HUES6 (cell line): ENCODE measurements around the gene RHBDL2.

ENCODE experiments used
- H3K27ac ChIP-seq: 2 replicates; pipeline ENCODE4 v1.7.0; 2013; ENCODE audit warnings: low read depth, mild to moderate bottlenecking, low read length, inconsistent platforms
- H3K27me3 ChIP-seq: 2 replicates; pipeline ENCODE4 v1.6.1; 2013; ENCODE audit warnings: low read length; ENCODE audit not compliant: control insufficient read depth, insufficient read depth
- H3K36me3 ChIP-seq: 2 replicates; pipeline ENCODE4 v1.6.1; 2013; ENCODE audit warnings: low read length; ENCODE audit not compliant: control insufficient read depth, insufficient read depth
- H3K4me1 ChIP-seq: 2 replicates; pipeline ENCODE4 v1.6.1; 2013; ENCODE audit warnings: low read length; ENCODE audit not compliant: control insufficient read depth, insufficient read depth
- H3K4me3 ChIP-seq: 2 replicates; pipeline ENCODE4 v1.5.1; 2013; ENCODE audit warnings: low read depth, low read length
- H3K9ac ChIP-seq: one replicate; pipeline ENCODE4 v1.6.1; 2013; ENCODE audit warnings: mild to moderate bottlenecking, low read length
- H3K9me3 ChIP-seq: 2 replicates; pipeline ENCODE4 v1.6.1; 2013; ENCODE audit warnings: low read depth, low read length; ENCODE audit not compliant: control insufficient read depth, insufficient read depth

RHBDL2 gene

DNA sequence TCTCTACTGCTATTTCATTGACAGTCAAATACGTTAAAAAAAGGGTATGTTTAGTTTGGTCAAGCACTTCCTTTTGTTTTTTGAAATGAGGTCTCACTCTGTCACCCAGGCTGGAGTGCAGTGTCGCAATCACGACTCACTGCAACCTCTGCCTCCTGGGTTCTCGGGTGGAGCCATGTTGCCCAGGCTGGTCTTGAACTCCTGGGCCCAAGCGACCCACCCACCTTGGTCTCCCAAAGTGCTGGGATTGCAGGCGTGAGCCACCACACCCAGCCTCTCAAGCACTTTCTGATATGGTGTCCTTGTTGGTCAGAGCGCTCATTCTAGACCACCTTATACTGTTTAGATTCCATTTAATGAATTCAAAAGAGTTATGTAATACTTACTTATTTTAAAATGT, 20.9 kb upstream of the RHBDL2 start:
- H3K36me3 ChIP-seq = no peaks in the 10 kb centered on the region
- no peaks in the 10 kb centered on the region for H3K27me3 ChIP-seq
- H3K9ac ChIP-seq = no peak overlapping the region
- H3K9me3 ChIP-seq = no peaks in the 10 kb centered on the region
- H3K27ac ChIP-seq = no peak overlapping the region
- no peak overlapping the region for H3K4me3 ChIP-seq
- no peaks in the 10 kb centered on the region; the same call in 1 of the 2 replicates for H3K4me1 ChIP-seq

DNA sequence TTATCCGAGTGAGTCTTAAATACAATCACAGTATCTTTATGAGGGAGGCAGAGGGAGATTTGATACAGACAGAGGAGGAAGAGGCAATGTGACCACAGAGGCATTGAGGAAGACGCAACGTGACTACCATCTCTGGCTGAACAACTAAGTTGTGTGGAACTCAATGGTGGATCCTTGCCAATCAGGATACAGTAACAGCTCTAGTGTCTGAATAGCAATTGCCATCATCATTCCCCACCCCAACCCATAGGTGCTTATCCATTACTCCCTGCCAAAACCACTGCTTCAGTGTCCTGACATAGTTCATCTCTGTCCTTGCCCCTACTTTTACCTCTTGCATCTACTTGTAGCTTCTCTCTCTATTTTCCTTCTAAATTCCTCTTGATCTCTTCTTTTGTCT, 20.5 kb upstream of the RHBDL2 start:
- Histone ChIP-seq H3K27ac (no peak overlapping the region), H3K27me3 (no peaks in the 10 kb centered on the region), H3K4me1 (no peaks in the 10 kb centered on the region; the same call in 1 of the 2 replicates), H3K9me3 (no peaks in the 10 kb centered on the region), H3K4me3 (no peak overlapping the region), H3K9ac (no peak overlapping the region), H3K36me3 (no peaks in the 10 kb centered on the region)

GRCh38 chr1:38958967-38959366, 17.3 kb upstream of the RHBDL2 start:
- H3K27ac ChIP-seq = no peak overlapping the region
- no peaks in the 10 kb centered on the region for H3K36me3 ChIP-seq
- no peak overlapping the region for H3K9ac ChIP-seq
- H3K4me1 ChIP-seq = no peaks in the 10 kb centered on the region; the same call in 1 of the 2 replicates
- no peaks in the 10 kb centered on the region for H3K27me3 ChIP-seq
- H3K9me3 ChIP-seq = no peaks in the 10 kb centered on the region
- H3K4me3 ChIP-seq = no peak overlapping the region

- no peaks in the 10 kb centered on the region for H3K27me3 ChIP-seq
- no peak overlapping the region for H3K9ac ChIP-seq
- H3K4me3 ChIP-seq = 0 out of 2 replicates have a peak overlapping the region, but pooled peaks have one; percentile 23
- peak overlapping the region; percentile 46; the same call in 1 of the 2 replicates for H3K27ac ChIP-seq
- no peaks in the 10 kb centered on the region for H3K9me3 ChIP-seq
- H3K4me1 ChIP-seq = peaks cover 4% of the 10 kb centered on the region; the same call in 1 of the 2 replicates
- no peaks in the 10 kb centered on the region for H3K36me3 ChIP-seq
These were observed 11.8 kb upstream of the RHBDL2 start for GRCh38 chr1:38953433-38953860.

DNA sequence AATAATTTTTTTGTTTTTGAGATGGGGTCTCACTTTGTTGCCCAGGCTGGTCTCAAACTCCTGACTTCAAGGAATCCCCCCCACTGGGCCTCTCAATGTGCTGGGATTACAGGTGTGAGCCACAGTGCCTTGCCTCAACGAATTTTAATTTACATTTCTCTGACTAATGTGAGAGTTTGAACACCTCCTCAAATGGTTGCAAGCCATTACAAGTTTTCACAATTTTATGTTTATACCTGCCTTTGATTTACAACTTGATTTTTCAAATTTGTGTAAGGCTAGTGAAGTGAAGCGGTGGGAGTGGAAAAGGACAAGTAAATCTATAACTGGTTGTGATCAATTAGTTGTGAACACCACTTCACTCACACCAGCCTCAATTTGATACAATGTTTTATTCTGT, 8.9 kb upstream of the RHBDL2 start:
- Histone ChIP-seq H3K9me3 (peaks cover 10% of the 10 kb centered on the region; the same call in 1 of the 2 replicates), H3K4me3 (no peak overlapping the region), H3K36me3 (no peaks in the 10 kb centered on the region), H3K27me3 (no peaks in the 10 kb centered on the region), H3K27ac (no peak overlapping the region), H3K4me1 (peaks cover 4% of the 10 kb centered on the region; the same call in 1 of the 2 replicates), H3K9ac (no peak overlapping the region)

DNA sequence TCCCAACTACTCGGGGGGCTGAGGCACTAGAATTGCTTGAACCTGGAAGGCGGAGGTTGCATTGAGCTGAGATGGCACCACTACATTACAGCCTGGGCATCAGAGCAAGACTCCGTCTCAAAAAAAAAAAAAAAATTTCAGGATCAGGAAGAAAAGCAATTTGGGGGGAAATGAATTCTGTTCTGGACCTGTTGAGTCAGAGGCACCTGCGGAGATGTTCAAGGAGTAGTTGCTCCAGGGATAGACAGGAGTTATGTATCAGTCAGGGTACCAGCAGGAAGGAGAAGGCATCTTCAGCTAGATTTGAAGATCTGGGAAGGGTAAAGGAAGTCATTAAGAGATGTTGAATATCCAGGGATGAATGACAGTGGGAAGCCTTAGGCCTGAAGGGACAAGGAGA, 2.9 kb upstream of the RHBDL2 start:
- no peak overlapping the region for H3K27ac ChIP-seq
- peaks cover 10% of the 10 kb centered on the region; the same call in 1 of the 2 replicates for H3K9me3 ChIP-seq
- H3K4me1 ChIP-seq = peaks cover 9% of the 10 kb centered on the region
- H3K9ac ChIP-seq = no peak overlapping the region
- H3K27me3 ChIP-seq = no peaks in the 10 kb centered on the region
- H3K36me3 ChIP-seq = no peaks in the 10 kb centered on the region
- H3K4me3 ChIP-seq = no peak overlapping the region

GRCh38 chr1:38942664-38943428, 1.2 kb upstream of the RHBDL2 start:
- H3K27me3 ChIP-seq = no peaks in the 10 kb centered on the region
- no peaks in the 10 kb centered on the region for H3K36me3 ChIP-seq
- peaks cover 9% of the 10 kb centered on the region for H3K4me1 ChIP-seq
- peaks cover 10% of the 10 kb centered on the region; the same call in 1 of the 2 replicates for H3K9me3 ChIP-seq
- no peak overlapping the region for H3K27ac ChIP-seq
- H3K9ac ChIP-seq = no peak overlapping the region
- H3K4me3 ChIP-seq = no peak overlapping the region

DNA sequence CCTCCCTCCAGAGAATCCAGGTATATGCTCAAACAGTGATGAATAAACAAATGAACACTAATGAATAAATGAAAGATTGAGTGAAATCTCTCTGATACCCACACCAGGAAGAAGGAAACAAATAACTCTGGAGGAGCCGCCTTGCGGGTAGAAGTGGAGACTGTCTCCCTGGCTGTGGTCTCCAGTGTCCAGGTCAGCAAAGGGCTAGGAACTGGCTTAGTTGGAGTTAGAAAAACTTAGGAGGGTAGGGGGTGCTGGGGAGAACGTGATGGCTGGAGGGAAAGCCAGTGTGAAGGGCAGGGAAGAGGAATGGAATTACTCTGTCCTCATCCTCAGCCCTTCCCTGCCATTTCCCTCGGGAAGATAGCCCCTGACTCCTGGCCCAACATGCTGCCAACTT, 537 bp downstream of the RHBDL2 start:
- H3K27ac ChIP-seq = no peak overlapping the region
- no peaks in the 10 kb centered on the region for H3K27me3 ChIP-seq
- no peaks in the 10 kb centered on the region for H3K36me3 ChIP-seq
- no peak overlapping the region for H3K9ac ChIP-seq
- peaks cover 9% of the 10 kb centered on the region for H3K4me1 ChIP-seq
- no peaks in the 10 kb centered on the region for H3K9me3 ChIP-seq
- no peak overlapping the region for H3K4me3 ChIP-seq

DNA sequence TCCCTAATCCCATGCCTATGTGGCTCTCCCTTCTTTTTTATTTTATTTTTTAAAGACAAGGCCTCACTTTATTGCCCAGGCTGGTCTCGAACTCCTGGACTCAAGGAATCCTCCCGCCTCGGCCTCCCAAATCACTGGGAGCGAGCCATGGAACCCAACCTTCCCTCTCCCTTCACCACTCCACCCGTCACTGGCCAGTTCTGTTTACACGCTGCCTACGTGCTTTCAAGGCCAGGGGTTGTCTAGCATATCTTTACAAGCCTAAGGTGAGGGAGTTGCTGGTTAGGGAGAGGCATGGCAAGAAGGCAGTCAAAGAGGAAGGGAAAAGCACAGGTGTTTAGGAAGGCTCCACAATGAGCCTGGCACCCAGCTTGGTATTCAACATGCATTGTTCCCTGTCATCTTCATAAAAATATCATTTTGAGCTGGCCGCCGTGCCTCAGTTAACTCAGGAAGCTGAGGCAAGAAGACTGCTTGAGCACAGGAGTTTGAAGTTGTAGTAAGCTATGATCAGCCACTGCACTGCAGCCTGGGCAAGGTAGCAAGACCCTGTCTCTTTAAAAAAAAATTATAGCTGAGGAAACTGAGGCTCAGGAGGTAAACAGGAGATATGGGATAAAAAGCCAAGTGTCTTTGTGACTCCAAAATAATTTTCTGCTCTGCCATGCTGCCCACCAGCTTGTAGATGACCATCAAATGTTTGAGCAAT, 1.1 kb downstream of the RHBDL2 start:
- Histone ChIP-seq H3K27me3 (no peaks in the 10 kb centered on the region), H3K36me3 (no peaks in the 10 kb centered on the region), H3K9me3 (no peaks in the 10 kb centered on the region), H3K4me1 (peaks cover 9% of the 10 kb centered on the region), H3K9ac (no peak overlapping the region), H3K4me3 (no peak overlapping the region), H3K27ac (no peak overlapping the region)

- H3K27me3 ChIP-seq = no peaks in the 10 kb centered on the region
- H3K9ac ChIP-seq = no peak overlapping the region
- no peaks in the 10 kb centered on the region for H3K36me3 ChIP-seq
- no peak overlapping the region for H3K4me3 ChIP-seq
- H3K27ac ChIP-seq = no peak overlapping the region
- H3K4me1 ChIP-seq = peaks cover 9% of the 10 kb centered on the region
- no peaks in the 10 kb centered on the region for H3K9me3 ChIP-seq
These were observed 2.8 kb downstream of the RHBDL2 start for GRCh38 chr1:38938722-38939260.

- no peaks in the 10 kb centered on the region for H3K27me3 ChIP-seq
- H3K4me1 ChIP-seq = 0 out of 2 replicates have a peak, but pooled peaks cover 3% of the 10 kb centered on the region
- H3K9ac ChIP-seq = no peak overlapping the region
- H3K9me3 ChIP-seq = no peaks in the 10 kb centered on the region
- no peak overlapping the region for H3K27ac ChIP-seq
- no peaks in the 10 kb centered on the region for H3K36me3 ChIP-seq
- H3K4me3 ChIP-seq = no peak overlapping the region
These were observed 9.1 kb downstream of the RHBDL2 start for GRCh38 chr1:38932571-38932970.
